GM21825 (cell line): Measurements from ENCODE around the gene RNF123.
"Not testable (repeated sequence)": the region's sequence is repeated elsewhere in the genome, so short reads cannot be mapped to it uniquely, and the experiment has no call there.

Experiments
- ATAC-seq: cut with Tn5 transposase; IDR thresholded peaks from one replicate; pipeline ENCODE4 v1.9.1; 2021; ENCODE audit warnings: mild to moderate bottlenecking, moderate library complexity; ENCODE audit not compliant: unreplicated experiment

The RNF123 gene

GRCh38 chr3:49675912-49676311, 13.4 kb upstream of the RNF123 start:
- no peak for ATAC-seq

- ATAC-seq, result no peak
These were observed 8.7 kb upstream of the RNF123 start for GRCh38 chr3:49680493-49681231.

- ATAC-seq, result no peak
These were observed 8.2 kb upstream of the RNF123 start for GRCh38 chr3:49681232-49681522.

- ATAC-seq, result no peak
These were observed 7.8 kb upstream of the RNF123 start for GRCh38 chr3:49681543-49681942.

- no peak for ATAC-seq
These were observed 6.2 kb upstream of the RNF123 start for GRCh38 chr3:49683162-49683561.

GRCh38 chr3:49684453-49684852, 4.9 kb upstream of the RNF123 start:
- not testable (repeated sequence) for ATAC-seq

- not testable (repeated sequence) for ATAC-seq
These were observed 4.3 kb upstream of the RNF123 start for GRCh38 chr3:49685103-49685502.

- ATAC-seq, result not testable (repeated sequence)
These were observed 3.5 kb upstream of the RNF123 start for GRCh38 chr3:49685846-49686245.

GRCh38 chr3:49686346-49686745, 3.0 kb upstream of the RNF123 start:
- ATAC-seq, result not testable (repeated sequence)

- not testable (repeated sequence) for ATAC-seq
These were observed 2.5 kb upstream of the RNF123 start for GRCh38 chr3:49686769-49687423.

GRCh38 chr3:49687424-49687795, 1.9 kb upstream of the RNF123 start:
- not testable (repeated sequence) for ATAC-seq

- ATAC-seq, result peak; percentile 3
These were observed 865 bp upstream of the RNF123 start for GRCh38 chr3:49688338-49689045.

GRCh38 chr3:49689908-49690624, 709 bp downstream of the RNF123 start:
- ATAC-seq, result not testable (repeated sequence)

- not testable (repeated sequence) for ATAC-seq
These were observed 1.5 kb downstream of the RNF123 start for GRCh38 chr3:49690856-49691255.

GRCh38 chr3:49691481-49691880, 2.1 kb downstream of the RNF123 start:
- ATAC-seq, result not testable (repeated sequence)

- not testable (repeated sequence) for ATAC-seq
These were observed 5.2 kb downstream of the RNF123 start for GRCh38 chr3:49694409-49695070.

- not testable (repeated sequence) for ATAC-seq
These were observed 6.1 kb downstream of the RNF123 start for GRCh38 chr3:49695350-49696015.

GRCh38 chr3:49699281-49699979, 10.1 kb downstream of the RNF123 start:
- no peak for ATAC-seq

GRCh38 chr3:49700014-49700413, 10.7 kb downstream of the RNF123 start:
- ATAC-seq, result no peak
